ENCODE data around the gene RFC4. TPM values are rescaled to one million over a fixed set of nuclear protein-coding genes. Genes with fewer than 3 reads are reported as not detected.
A peak's percentile ranks its signal among the peaks of the same experiment; 100 is the strongest.

Gene RFC4
- total and polyA plus RNA-seq, 2 donors (not counting 3 experiments of a cell fraction or from before 2014, with no cell fraction given): 6.2 to 33.7 TPM

DNA sequence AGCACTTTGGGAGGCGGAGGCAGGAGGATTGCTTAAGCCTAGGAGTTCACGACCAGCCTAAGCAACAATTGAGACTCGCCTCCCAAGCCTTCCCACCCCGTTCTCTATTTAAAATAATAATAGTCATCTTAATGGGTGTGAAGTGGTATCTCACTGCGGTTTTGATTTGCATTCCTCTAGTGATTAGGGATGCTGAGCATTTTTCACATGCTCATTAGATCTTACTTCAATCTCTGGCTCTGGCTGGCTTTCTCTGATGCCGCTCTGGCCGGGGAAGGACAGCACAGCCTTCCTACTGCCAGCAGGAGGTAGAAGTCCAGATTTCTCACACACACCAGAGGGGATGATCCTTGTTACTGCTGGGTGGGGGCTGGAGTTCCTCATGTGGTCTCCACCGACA, 30.3 kb downstream of the RFC4 start:
- Histone ChIP-seq H3K4me2 (ENCODE audit: insufficient read depth, low read length) (no peak overlapping the region), H3K9ac (replicated peaks; ENCODE audit: extremely low read depth, insufficient read depth, low read length) (no peak overlapping the region), H4K20me1 (replicated peaks; ENCODE audit: control insufficient read depth, extremely low read depth, insufficient read depth, low read length) (no peaks in the 10 kb centered on the region), H2AFZ (ENCODE audit: low read depth, low read length) (no peak overlapping the region), H3K4me3 (replicated peaks in 1 of 3; ENCODE audit: insufficient read depth in 1 of 3, low read depth in 1 of 3, low read length in 3 of 3) (no peak overlapping the region), H3K36me3 (ENCODE audit: control insufficient read depth in 2 of 2, extremely low read depth in 1 of 2, insufficient read depth in 2 of 2, low read length in 2 of 2) (no peaks in the 10 kb centered on the region), H3K27me3 (ENCODE audit: control insufficient read depth in 2 of 2, insufficient read depth in 2 of 2, low read length in 2 of 2) (no peaks in the 10 kb centered on the region), H3K79me2 (ENCODE audit: control insufficient read depth, insufficient read depth, low read length) (no peaks in the 10 kb centered on the region), H3K4me1 (ENCODE audit: control insufficient read depth, extremely low read depth, insufficient read depth, low read length) (peaks cover 6% of the 10 kb centered on the region), H3K27ac (ENCODE audit: insufficient read depth, low read depth, low read length) (no peak overlapping the region), H3K9me1 (replicated peaks; ENCODE audit: control insufficient read depth, extremely low read depth, insufficient read depth, low read length) (no peaks in the 10 kb centered on the region), H3K9me3 (replicated peaks; ENCODE audit: control insufficient read depth, insufficient read depth, low read length) (no peaks in the 10 kb centered on the region)
- CTCF ChIA-PET: interaction anchor here (1.6 kb wide), 1 partner anchor 161 kb away, joined by 3 read pairs; no protein-coding TSS in a partner anchor
- DNase-seq (ENCODE audit: low read depth, low spot score) (no peak), FAIRE-seq (no peak)
- no TSS peak for BruUV-seq (replicated peaks)
- dilution Hi-C loops (cut with MboI; ENCODE audit: extremely low pct_ligation_motif_present, low sequenced_read_pairs) (no loop called here), intact Hi-C loops (cut with micrococcal nuclease) (no loop called here)
- POLR2A ChIA-PET: no interaction called here
- no peak for TF ChIP-seq JUN (IDR thresholded peaks at IDR 0.05; ENCODE audit: borderline replicate concordance, insufficient read depth, insufficient read length, low read depth)

DNA sequence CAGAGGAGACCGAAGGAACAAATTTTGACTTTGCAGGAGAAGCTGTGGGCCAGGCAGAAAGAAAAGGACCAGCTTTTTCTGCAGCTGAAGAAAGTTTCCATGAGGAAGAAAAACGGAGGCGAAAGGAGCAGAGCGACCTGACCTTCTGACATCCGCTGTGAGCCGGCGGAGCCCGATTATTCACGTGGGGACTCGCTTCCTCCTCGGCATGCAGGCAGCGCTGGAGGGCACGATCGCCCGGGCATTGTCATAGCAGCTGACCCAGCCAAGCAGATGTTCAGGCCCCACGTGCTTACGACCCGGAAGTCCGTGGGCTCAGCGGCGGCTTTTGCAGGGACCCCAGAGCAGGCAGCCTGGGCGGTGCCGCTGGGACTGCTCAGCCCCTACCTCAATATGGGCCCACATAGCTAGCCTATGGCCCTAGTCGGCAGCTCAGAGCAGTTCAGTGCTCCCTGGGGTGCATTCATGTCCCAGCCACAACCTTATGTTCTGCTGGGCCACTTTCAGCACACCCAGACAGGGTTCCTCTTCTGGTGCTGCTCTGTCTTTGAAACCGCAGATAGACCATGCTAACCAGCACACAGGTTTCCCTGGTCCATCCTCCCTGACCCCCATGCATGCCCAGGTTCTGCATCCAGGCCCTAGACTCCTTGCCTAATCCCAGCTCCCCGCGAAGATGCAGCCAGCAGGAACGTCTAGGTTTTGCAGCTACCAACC, 33.4 kb downstream of the RFC4 start:
- dilution Hi-C loops (cut with MboI; ENCODE audit: extremely low pct_ligation_motif_present, low sequenced_read_pairs): no loop called here

More for the DNA sequence above, 33.4 kb downstream of the RFC4 start:
- BruUV-seq (replicated peaks): no TSS peak
- Histone ChIP-seq H2AFZ (ENCODE audit: low read depth, low read length) (peak overlapping the region; percentile 90), H3K27ac (ENCODE audit: insufficient read depth, low read depth, low read length) (no peak overlapping the region), H3K79me2 (ENCODE audit: control insufficient read depth, insufficient read depth, low read length) (no peaks in the 10 kb centered on the region), H3K27me3 (ENCODE audit: control insufficient read depth in 2 of 2, insufficient read depth in 2 of 2, low read length in 2 of 2) (no peaks in the 10 kb centered on the region), H3K4me1 (ENCODE audit: control insufficient read depth, extremely low read depth, insufficient read depth, low read length) (peaks cover 6% of the 10 kb centered on the region), H3K4me3 (replicated peaks in 1 of 3; ENCODE audit: insufficient read depth in 1 of 3, low read depth in 1 of 3, low read length in 3 of 3) (peak overlapping the region; percentile 30 to 53 (median 34)), H3K4me2 (ENCODE audit: insufficient read depth, low read length) (peak overlapping the region; percentile 65), H3K9ac (replicated peaks; ENCODE audit: extremely low read depth, insufficient read depth, low read length) (no peak overlapping the region), H3K36me3 (ENCODE audit: control insufficient read depth in 2 of 2, extremely low read depth in 1 of 2, insufficient read depth in 2 of 2, low read length in 2 of 2) (no peaks in the 10 kb centered on the region), H3K9me3 (replicated peaks; ENCODE audit: control insufficient read depth, insufficient read depth, low read length) (no peaks in the 10 kb centered on the region), H4K20me1 (replicated peaks; ENCODE audit: control insufficient read depth, extremely low read depth, insufficient read depth, low read length) (no peaks in the 10 kb centered on the region), H3K9me1 (replicated peaks; ENCODE audit: control insufficient read depth, extremely low read depth, insufficient read depth, low read length) (no peaks in the 10 kb centered on the region)
- intact Hi-C loops (cut with micrococcal nuclease): loop anchor here (1.0 to 2.0 kb wide), 2 partner anchors 9 to 26 kb away; no protein-coding TSS in a partner anchor
- ChIA-PET POLR2A (interaction anchor here (1.0 to 2.1 kb wide), 2 partner anchors 11 to 156 kb away, joined by 3 to 29 read pairs; partner anchors contain the start of gene EIF4A2), CTCF (interaction anchor here (0.9 to 1.6 kb wide), 5 partner anchors 10 to 830 kb away, joined by 3 to 6 read pairs (median 3); partner anchors contain the start of gene EIF4A2)
- DNase-seq (ENCODE audit: low read depth, low spot score) (peak; percentile 39), FAIRE-seq (peak; percentile 83)
- TF ChIP-seq MYC (IDR thresholded peaks at IDR 0.05; ENCODE audit: low read depth, low read length) (peak; percentile 20), GATA2 (IDR thresholded peaks at IDR 0.05; ENCODE audit: insufficient read depth, insufficient read length, low read depth, low read length) (no peak), POLR2A (IDR thresholded peaks at IDR 0.05; ENCODE audit: low read depth, low read length) (no peak), FOS (IDR thresholded peaks at IDR 0.05; ENCODE audit: borderline replicate concordance, insufficient read depth, low read length) (no peak), POLR2AphosphoS5 (IDR thresholded peaks at IDR 0.05; ENCODE audit: insufficient read depth, low read depth, low read length) (peak; percentile 28), EZH2 (IDR thresholded peaks at IDR 0.05; ENCODE audit: borderline replicate concordance, low read depth, low read length, severe bottlenecking) (no peak), JUN (IDR thresholded peaks at IDR 0.05; ENCODE audit: borderline replicate concordance, insufficient read depth, insufficient read length, low read depth) (no peak)
- TF ChIP-seq, protein P1, sequence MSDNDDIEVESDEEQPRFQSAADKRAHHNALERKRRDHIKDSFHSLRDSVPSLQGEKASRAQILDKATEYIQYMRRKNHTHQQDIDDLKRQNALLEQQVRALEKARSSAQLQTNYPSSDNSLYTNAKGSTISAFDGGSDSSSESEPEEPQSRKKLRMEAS (IDR thresholded peaks at IDR 0.05; ENCODE audit: insufficient read depth, insufficient read length): peak; percentile 84
- TF ChIP-seq, protein P2, sequence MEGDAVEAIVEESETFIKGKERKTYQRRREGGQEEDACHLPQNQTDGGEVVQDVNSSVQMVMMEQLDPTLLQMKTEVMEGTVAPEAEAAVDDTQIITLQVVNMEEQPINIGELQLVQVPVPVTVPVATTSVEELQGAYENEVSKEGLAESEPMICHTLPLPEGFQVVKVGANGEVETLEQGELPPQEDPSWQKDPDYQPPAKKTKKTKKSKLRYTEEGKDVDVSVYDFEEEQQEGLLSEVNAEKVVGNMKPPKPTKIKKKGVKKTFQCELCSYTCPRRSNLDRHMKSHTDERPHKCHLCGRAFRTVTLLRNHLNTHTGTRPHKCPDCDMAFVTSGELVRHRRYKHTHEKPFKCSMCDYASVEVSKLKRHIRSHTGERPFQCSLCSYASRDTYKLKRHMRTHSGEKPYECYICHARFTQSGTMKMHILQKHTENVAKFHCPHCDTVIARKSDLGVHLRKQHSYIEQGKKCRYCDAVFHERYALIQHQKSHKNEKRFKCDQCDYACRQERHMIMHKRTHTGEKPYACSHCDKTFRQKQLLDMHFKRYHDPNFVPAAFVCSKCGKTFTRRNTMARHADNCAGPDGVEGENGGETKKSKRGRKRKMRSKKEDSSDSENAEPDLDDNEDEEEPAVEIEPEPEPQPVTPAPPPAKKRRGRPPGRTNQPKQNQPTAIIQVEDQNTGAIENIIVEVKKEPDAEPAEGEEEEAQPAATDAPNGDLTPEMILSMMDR (IDR thresholded peaks at IDR 0.05; ENCODE audit: extremely low read depth in 1 of 2, insufficient read depth in 1 of 2, low read depth in 1 of 2, low read length in 2 of 2): no peak

Measured in endothelial cell of umbilical vein (primary cell).